Measurements from ENCODE around the gene SLC9A6.

- TF ChIP-seq CTCF (IDR thresholded peaks at IDR 0.05) (no peak), POLR2A (IDR thresholded peaks at IDR 0.05) (no peak)
These were observed 3.0 kb downstream of the SLC9A6 start for GRCh38 chrX:135988245-135988644.
